Measurements from ENCODE around the gene SLC15A3.

Gene SLC15A3

DNA sequence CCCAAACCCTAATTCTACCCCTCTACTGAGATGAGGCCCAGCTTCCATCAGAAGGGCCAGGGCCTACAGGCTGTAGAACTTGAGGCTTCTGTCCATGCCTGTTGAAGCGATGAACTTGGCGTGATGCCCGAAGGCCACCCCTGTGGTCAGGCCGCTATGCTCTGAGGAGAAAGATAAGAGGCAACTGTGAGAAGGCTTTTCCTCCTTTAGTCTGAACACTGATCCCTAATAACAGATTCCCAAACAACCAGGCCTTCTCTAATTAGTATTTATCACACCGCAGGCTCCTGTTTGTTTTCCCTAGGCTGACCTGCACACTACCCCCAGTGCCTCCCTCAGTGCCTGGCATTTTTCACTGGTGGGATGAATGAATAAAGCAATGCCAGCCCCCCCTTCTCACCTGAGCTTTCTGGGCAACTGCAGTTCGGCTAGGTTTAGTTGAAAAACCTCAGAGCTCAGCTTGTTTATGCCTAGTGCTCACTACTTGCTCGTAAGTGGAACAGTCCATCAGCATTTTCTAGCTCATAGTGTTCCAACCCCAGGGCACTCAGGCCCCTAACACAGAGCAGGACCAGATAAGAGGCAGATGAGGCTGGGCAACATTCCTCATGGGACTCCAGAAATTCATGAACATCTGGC, 60.8 kb downstream of the SLC15A3 start:
- no peak for DNase-seq (ENCODE audit: low read depth in 2 of 2)

DNA sequence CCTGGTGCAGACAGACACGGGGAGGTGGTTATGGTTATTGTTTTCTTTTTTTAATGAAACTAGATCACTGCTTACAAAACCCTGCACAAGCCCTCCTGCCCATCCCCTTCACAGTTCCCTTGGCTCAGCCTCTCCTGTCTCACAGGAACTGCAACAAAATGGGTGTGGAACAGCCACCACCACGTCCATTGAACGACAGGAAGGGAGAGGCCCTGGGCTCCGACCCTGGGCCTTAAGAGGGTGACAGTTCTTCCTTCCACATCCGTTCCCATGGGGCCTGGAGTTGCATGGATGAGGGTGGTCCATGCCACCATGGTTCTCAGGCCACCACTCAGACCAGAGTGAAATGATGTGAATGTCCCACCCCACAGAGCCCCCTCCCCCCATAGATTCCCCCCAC, 61.3 kb downstream of the SLC15A3 start:
- no peak for DNase-seq (ENCODE audit: low read depth in 2 of 2)

DNA sequence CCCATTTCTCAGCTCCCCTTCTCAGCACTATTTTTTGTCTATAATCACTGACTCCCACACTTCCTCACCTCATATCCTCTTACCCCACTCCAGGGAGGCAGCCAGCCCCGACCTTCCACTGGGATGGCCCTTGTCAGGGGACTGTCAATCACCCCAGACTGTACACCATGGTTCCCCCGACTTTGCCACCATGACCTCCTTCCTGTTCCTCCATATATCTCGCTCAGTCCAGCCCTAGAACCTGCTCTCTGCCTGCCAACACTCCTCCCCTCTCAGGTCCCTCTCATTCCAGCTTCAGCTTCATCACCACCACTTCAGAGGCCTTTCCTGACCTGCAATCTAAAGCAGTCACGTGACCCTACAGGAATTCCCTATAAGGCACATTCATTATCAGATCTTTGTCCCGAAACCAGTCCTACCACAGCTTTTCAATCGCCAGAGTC, 62.1 kb downstream of the SLC15A3 start:
- no peak for DNase-seq (ENCODE audit: low read depth in 2 of 2)

GRCh38 chr11:60887556-60887955, 64.4 kb downstream of the SLC15A3 start:
- DNase-seq (ENCODE audit: low read depth in 2 of 2): no peak

Data from stimulated activated CD8-positive, alpha-beta memory T cell treated with anti-CD3 and anti-CD28 coated beads, Interleukin-15, amount 100 ng/mL, for 48 hours (primary cell).